K562 (cell line): ENCODE results near the gene ZC3H15. TPM values are rescaled to one million over a fixed set of nuclear protein-coding genes. Genes with fewer than 3 reads are reported as not detected.
"Not testable (repeated sequence)": the region's sequence is repeated elsewhere in the genome, so short reads cannot be mapped to it uniquely, and the experiment has no call there.

Experiments
- ATAC-seq: fragments of 200-7000 bp; cut with Tn5 transposase; 3 replicates; pipeline ENCODE4 v1.9.1; 2020; ENCODE audit warnings: moderate library complexity
- BruUV-seq: library from RNA; stranded (reverse); fragments of 400-500 nt; replicated peaks from 2 replicates; lab custom pipeline; 2021; lab: Mats Ljungman, UMichigan
- CTCF ChIA-PET: fragments of 300-600 bp; formaldehyde crosslinking; extraction: SDS; loops from one replicate; lab custom pipeline; 2021; ENCODE audit warnings: low intra/inter-chr PET ratio; lab: Yijun Ruan, JAX
- POLR2A ChIA-PET: fragments of 300-600, 350-650 bp; sonication (Branson Sonifier 250); formaldehyde crosslinking; extraction: SDS; loops from one replicate; lab custom pipeline; 2021; ENCODE audit warnings: antibody characterized with exemption, inconsistent platforms; lab: Yijun Ruan, JAX
- DNase-seq, 4 experiments: peaks; one replicate each; pipeline versions ENCODE4 v3.0.0 to v3.0.0-alpha.2; 2011 to 2018; ENCODE audit warnings: low spot score in 3 of 4, mixed read lengths in 3 of 4; ENCODE audit errors: extremely low read depth in 1 of 4
- FAIRE-seq: peaks from 2 replicates; lab custom pipeline; 2011; peaks lifted over from hg19 to GRCh38; lab: Jason Lieb, UNC
- H2AFZ ChIP-seq: 2 replicates; pipeline ENCODE4 v1.6.0; 2011; ENCODE audit warnings: low read depth, low read length, control low read depth, inconsistent platforms
- H3K27ac ChIP-seq: fragments of 200-600 bp; 3 replicates; pipeline ENCODE4 v1.8.0; 2011; ENCODE audit warnings: low read depth, mild to moderate bottlenecking, control low read depth, inconsistent platforms, low read length, moderate library complexity, mixed read lengths; ENCODE audit errors: extremely low read depth
- H3K27me3 ChIP-seq, 2 experiments: fragments of 300-600 bp in 1 of 2; 2 replicates in 1 of 2; 3 replicates in 1 of 2; pipeline versions ENCODE4 v1.6.0 to v1.8.0; 2011; ENCODE audit warnings: inconsistent platforms in 2 of 2, low read length in 2 of 2, mild to moderate bottlenecking in 1 of 2, mixed read lengths in 1 of 2, moderate library complexity in 1 of 2; ENCODE audit not compliant: control insufficient read depth in 2 of 2, insufficient read depth in 2 of 2
- H3K36me3 ChIP-seq: fragments of 300-600 bp; 3 replicates; pipeline ENCODE4 v1.8.0; 2011; ENCODE audit warnings: mild to moderate bottlenecking, low read length, inconsistent platforms; ENCODE audit not compliant: control insufficient read depth, insufficient read depth
- H3K4me1 ChIP-seq, 2 experiments: fragments of 200-600 bp in 1 of 2; replicated peaks in 1 of 2; 2 replicates in 1 of 2; 3 replicates in 1 of 2; pipeline versions ENCODE4 v1.5.1 to v1.8.0; 2011; ENCODE audit warnings: inconsistent platforms in 2 of 2, low read length in 2 of 2, mild to moderate bottlenecking in 1 of 2, mixed read lengths in 1 of 2, moderate library complexity in 1 of 2; ENCODE audit not compliant: control insufficient read depth in 2 of 2, insufficient read depth in 2 of 2
- H3K4me2 ChIP-seq: 2 replicates; pipeline ENCODE4 v1.6.1; 2011; ENCODE audit warnings: low read length, control low read depth, inconsistent platforms, mixed read lengths; ENCODE audit not compliant: insufficient read depth
- H3K4me3 ChIP-seq: fragments of 200-600 bp; sonication (generic), shearing (Covaris generic); 2 replicates; pipeline ENCODE4 v1.5.1; 2016; ENCODE audit warnings: control low read depth, inconsistent platforms
- H3K79me2 ChIP-seq: fragments of 200-600 bp; 3 replicates; pipeline ENCODE4 v1.8.0; 2011; ENCODE audit warnings: low read length, inconsistent platforms; ENCODE audit not compliant: control insufficient read depth, insufficient read depth
- H3K9ac ChIP-seq, 2 experiments: 2 replicates each; pipeline versions ENCODE4 v1.6.0 to v1.6.1; 2011; ENCODE audit warnings: low read depth in 2 of 2, low read length in 2 of 2, control low read depth in 1 of 2, inconsistent platforms in 1 of 2, mild to moderate bottlenecking in 1 of 2, mixed read lengths in 1 of 2; ENCODE audit not compliant: insufficient read depth in 1 of 2
- H3K9me1 ChIP-seq: one replicate; pipeline ENCODE4 v1.6.0; 2011; ENCODE audit warnings: inconsistent platforms, mild to moderate bottlenecking, low read length, moderate library complexity; ENCODE audit not compliant: control insufficient read depth, insufficient read depth
- H3K9me3 ChIP-seq: replicated peaks from 2 replicates; pipeline ENCODE4 v1.5.1; 2011; ENCODE audit warnings: low read depth, low read length, inconsistent platforms; ENCODE audit not compliant: control insufficient read depth, insufficient read depth
- H4K20me1 ChIP-seq: replicated peaks from 2 replicates; pipeline ENCODE4 v1.6.1; 2011; ENCODE audit warnings: low read length, inconsistent platforms, mixed read lengths; ENCODE audit not compliant: control insufficient read depth, insufficient read depth
- CBFB ChIP-seq: sonication (generic); formaldehyde crosslinking; IDR thresholded peaks from 2 replicates; pipeline ENCODE4 v1.4.0; 2020; ENCODE audit warnings: mild to moderate bottlenecking, missing genetic modification reagents
- NUFIP1 ChIP-seq: fragments of 450-650 bp; IDR thresholded peaks from 2 replicates; pipeline ENCODE4 v1.6.1; 2018; ENCODE audit not compliant: partially characterized antibody
- POLR3G ChIP-seq: IDR thresholded peaks from 2 replicates; pipeline ENCODE4 v1.6.1; 2011; ENCODE audit not compliant: insufficient read length, insufficient replicate concordance; ENCODE audit errors: extremely low read depth
- SAFB ChIP-seq: fragments of 200-400 bp; formaldehyde crosslinking; IDR thresholded peaks from 2 replicates; pipeline ENCODE4 v1.6.1; 2017; ENCODE audit warnings: low read depth, low read length, borderline replicate concordance
- ZBTB5 ChIP-seq: fragments of 450-650 bp; IDR thresholded peaks from 2 replicates; pipeline ENCODE4 v1.6.1; 2017; ENCODE audit warnings: antibody characterized with exemption
- WGBS: fragments of 100-300 bp; shearing (Covaris generic); methylation state at CpG from one replicate; pipeline ENCODE4 v1.1.6; 2016; ENCODE audit warnings: low coverage, mixed read lengths; ENCODE audit not compliant: insufficient coverage; ENCODE audit errors: missing lambda C conversion rate; 5-methylcytosine and 5-hydroxymethylcytosine counted together
- in situ Hi-C: fragments of 300-500 bp; cut with MboI; formaldehyde crosslinking; loops from 4 replicates; pipeline ENCODE4 v1.15.0; 2018; ENCODE audit warnings: inconsistent platforms, mixed read lengths
- intact Hi-C: fragments of 100-400 bp; cut with micrococcal nuclease; formaldehyde crosslinking; loops from 2 replicates; pipeline ENCODE4 v1.14.2; 2022
- polyA plus RNA-seq, 8 experiments: library from polyadenylated mRNA; depleted of rRNA in 4 of 8; stranded (reverse) in 5 of 8; unstranded in 3 of 8; fragments of >200 nt; fragmentation: Nextera tagmentation in 2 of 8; fragmentation: Illumina TruSeq in 1 of 8; extraction: Ambion mirVana in 2 of 8; extraction: Trizol in 1 of 8; gene quantifications; 2 replicates each; pipeline versions ENCODE4 v1.2.1 to v1.2.3, GENCODE V29; 2011 to 2014; ENCODE audit warnings: inconsistent platforms in 1 of 8, missing spikeins in 1 of 8
- total RNA-seq, 7 experiments: library from RNA; depleted of rRNA in 6 of 7; stranded (reverse); fragments of >200 nt in 6 of 7; fragmentation: Illumina TruSeq in 2 of 7; extraction: Trizol in 2 of 7; gene quantifications; 2 replicates each; pipeline versions ENCODE4 v1.2.1 to v1.2.3, GENCODE V29; 2011 to 2021; ENCODE audit warnings: low replicate concordance in 1 of 7

Gene ZC3H15
- total and polyA plus RNA-seq, 9 of the 15 experiments (the other 6 are each of a cell fraction or from before 2014, with no cell fraction given): 132 to 286 (median 189) TPM

DNA sequence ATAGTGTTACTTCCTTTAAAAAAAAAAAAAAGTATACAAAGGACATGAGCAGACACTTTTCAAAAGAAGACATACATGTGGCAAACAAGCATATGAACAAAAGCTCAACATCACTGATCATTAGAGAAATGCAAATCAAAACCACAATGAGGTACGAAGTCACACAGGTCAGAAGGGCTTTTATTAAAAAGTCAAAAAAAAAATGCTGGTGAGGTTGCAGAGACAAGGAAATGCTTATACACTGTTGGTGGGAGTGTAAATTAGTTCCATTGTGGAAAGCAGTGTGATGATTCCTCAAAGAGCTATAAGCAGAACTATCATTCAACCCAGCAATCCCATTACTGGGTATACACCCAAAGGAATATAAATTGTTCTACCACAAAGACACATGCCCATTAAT lies 11.8 kb upstream of the ZC3H15 start:
- in situ Hi-C loops, H3K4me3 ChIP-seq, H3K4me1 ChIP-seq, H3K9me3 ChIP-seq, H3K9ac ChIP-seq, intact Hi-C loops, FAIRE-seq, ATAC-seq, CTCF ChIA-PET, H3K79me2 ChIP-seq, BruUV-seq, H3K9me1 ChIP-seq, H3K4me2 ChIP-seq, H4K20me1 ChIP-seq, DNase-seq, H3K27me3 ChIP-seq, POLR2A ChIA-PET, H3K27ac ChIP-seq, H2AFZ ChIP-seq, H3K36me3 ChIP-seq: not testable (repeated sequence)
- 42% methylated on average over 1 of the region's 1 CpG for WGBS

DNA sequence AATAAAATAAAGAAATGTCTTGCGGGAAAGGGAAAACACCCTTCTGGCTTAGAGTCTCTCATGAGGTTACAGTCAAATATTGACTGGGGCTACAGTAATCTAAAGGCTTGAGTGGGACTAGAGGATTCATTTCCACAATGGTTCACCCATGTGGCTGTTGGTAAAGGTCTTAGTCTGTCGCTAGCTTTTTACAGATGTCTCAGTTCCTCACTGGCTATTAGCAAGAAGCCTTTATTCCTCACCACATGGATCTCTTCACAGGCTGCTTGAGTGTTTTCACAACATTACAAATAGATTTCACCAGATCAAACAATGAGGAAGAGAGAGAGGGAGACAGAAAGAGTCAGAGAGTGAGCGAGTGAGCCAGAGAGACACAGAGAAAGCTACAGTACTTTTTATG lies 8.3 kb upstream of the ZC3H15 start:
- H4K20me1 ChIP-seq: no peaks in the 10 kb centered on the region
- DNase-seq (no peak), ATAC-seq (no peak), FAIRE-seq (no peak)
- no peak overlapping the region for H2AFZ ChIP-seq
- in situ Hi-C loops (no loop called here), intact Hi-C loops (no loop called here)
- 47% methylated on average over 3 of the region's 3 CpGs for WGBS
- H3K9ac ChIP-seq: no peak overlapping the region
- H3K27me3 ChIP-seq: no peaks in the 10 kb centered on the region
- H3K36me3 ChIP-seq: no peaks in the 10 kb centered on the region
- H3K4me3 ChIP-seq: no peak overlapping the region
- ChIA-PET POLR2A (no interaction called here), CTCF (no interaction called here)
- H3K27ac ChIP-seq: no peak overlapping the region
- no peak overlapping the region for H3K4me2 ChIP-seq
- no peaks in the 10 kb centered on the region for H3K4me1 ChIP-seq
- H3K9me1 ChIP-seq: no peaks in the 10 kb centered on the region
- no TSS peak for BruUV-seq
- H3K79me2 ChIP-seq: no peaks in the 10 kb centered on the region
- TF ChIP-seq NUFIP1 (no peak), SAFB (no peak), CBFB (no peak), ZBTB5 (no peak), POLR3G (no peak)
- H3K9me3 ChIP-seq: no peaks in the 10 kb centered on the region
